DOHH2 (cell line): ENCODE measurements around the gene ATP2B2.

Source experiments
- H3F3A ChIP-seq: fragments of 200-600 bp; sonication (generic), shearing (Covaris generic); 2 replicates; pipeline ENCODE4 v1.6.0; 2016; ENCODE audit warnings: antibody characterized with exemption, mild to moderate bottlenecking; ENCODE audit not compliant: control insufficient read depth, insufficient read depth
- H3K27ac ChIP-seq: fragments of 200-600 bp; sonication (generic); 2 replicates; pipeline ENCODE4 v1.5.1; 2014; ENCODE audit warnings: low read depth, mild to moderate bottlenecking, low read length, moderate library complexity
- H3K27me3 ChIP-seq: fragments of 200-600 bp; sonication (generic); 2 replicates; pipeline ENCODE4 v1.6.1; 2014; ENCODE audit warnings: mild to moderate bottlenecking, low read length, mixed read lengths; ENCODE audit not compliant: control insufficient read depth
- H3K36me3 ChIP-seq: fragments of 200-600 bp; sonication (generic); 2 replicates; pipeline ENCODE4 v1.6.1; 2014; ENCODE audit warnings: mild to moderate bottlenecking, low read length, moderate library complexity, mixed read lengths; ENCODE audit not compliant: control insufficient read depth
- H3K4me1 ChIP-seq: fragments of 200-600 bp; sonication (generic); 2 replicates; pipeline ENCODE4 v1.6.1; 2014; ENCODE audit warnings: mild to moderate bottlenecking, low read length, mixed read lengths; ENCODE audit not compliant: control insufficient read depth
- H3K4me2 ChIP-seq: fragments of 200-600 bp; sonication (generic); 2 replicates; pipeline ENCODE4 v1.6.0; 2014; ENCODE audit warnings: mild to moderate bottlenecking, low read length, moderate library complexity
- H3K4me3 ChIP-seq: fragments of 200-600 bp; sonication (generic); 2 replicates; pipeline ENCODE4 v1.5.1; 2014; ENCODE audit warnings: mild to moderate bottlenecking, low read length, mixed read lengths
- H3K79me2 ChIP-seq: fragments of 200-600 bp; sonication (generic); 2 replicates; pipeline ENCODE4 v1.6.1; 2014; ENCODE audit warnings: mild to moderate bottlenecking, low read length, mixed read lengths; ENCODE audit not compliant: control insufficient read depth
- H3K9me2 ChIP-seq: fragments of 200-600 bp; sonication (generic); replicated peaks from 2 replicates; pipeline ENCODE4 v1.6.1; 2014; ENCODE audit warnings: mild to moderate bottlenecking, low read length, mixed read lengths; ENCODE audit not compliant: control insufficient read depth
- H3K9me3 ChIP-seq: fragments of 200-600 bp; sonication (generic); 2 replicates; pipeline ENCODE4 v1.6.1; 2014; ENCODE audit warnings: antibody characterized with exemption, low read length, mixed read lengths; ENCODE audit not compliant: control insufficient read depth, insufficient read depth
- H4K20me1 ChIP-seq: fragments of 200-600 bp; sonication (generic); 2 replicates; pipeline ENCODE4 v1.6.0; 2014; ENCODE audit warnings: low read depth, mild to moderate bottlenecking, antibody characterized with exemption, low read length, moderate library complexity; ENCODE audit not compliant: control insufficient read depth, insufficient read depth
- CTCF ChIP-seq: fragments of 200-600 bp; sonication (generic); IDR thresholded peaks from one replicate; pipeline ENCODE4 v1.5.1; 2014; ENCODE audit warnings: antibody characterized with exemption, mild to moderate bottlenecking, low read depth, low read length; ENCODE audit not compliant: poor library complexity, severe bottlenecking
- EZH2phosphoT487 ChIP-seq: fragments of 200-600 bp; sonication (generic); IDR thresholded peaks from 2 replicates; pipeline ENCODE4 v1.6.1; 2017; ENCODE audit warnings: borderline replicate concordance, mild to moderate bottlenecking, antibody characterized with exemption, low read length, moderate library complexity, mixed read lengths

Gene ATP2B2

DNA sequence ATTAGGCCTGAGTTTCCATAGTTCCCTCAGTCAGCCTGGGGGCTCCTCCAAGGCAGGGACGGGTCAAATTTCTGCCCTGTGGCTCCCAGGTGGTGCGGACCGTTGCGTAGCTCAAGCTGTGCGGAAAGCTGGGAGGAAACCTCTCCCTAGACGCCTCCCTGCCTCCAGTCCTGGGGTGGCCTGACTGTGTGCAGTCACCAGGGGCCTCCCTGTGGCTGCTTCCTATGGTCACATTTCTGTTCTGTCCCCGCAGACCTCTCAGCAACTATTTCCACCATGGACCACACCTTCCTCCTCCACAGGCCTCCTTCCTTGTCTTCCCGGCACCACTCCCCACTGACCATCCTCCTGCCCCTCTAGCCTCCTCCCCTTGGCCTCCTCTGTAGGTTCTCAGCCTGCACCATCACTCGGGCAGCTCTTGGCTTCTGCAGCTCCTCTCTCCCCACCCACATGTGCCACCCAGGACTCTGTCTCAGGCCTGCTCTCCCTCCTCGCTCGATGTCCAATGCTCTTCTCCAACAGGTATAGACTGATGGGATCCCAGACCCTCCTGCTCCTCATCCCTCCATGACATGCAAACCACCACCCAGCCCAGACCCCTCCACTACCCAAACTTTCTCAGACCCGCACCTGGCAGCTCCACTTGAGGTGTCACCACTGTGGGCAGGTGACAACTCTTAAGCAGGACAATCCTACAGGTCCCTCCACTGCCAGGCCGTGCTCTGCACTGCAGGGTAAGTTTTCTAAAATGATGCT is 157.6 kb downstream of the ATP2B2 start:
- Histone ChIP-seq H3K27ac (no peak overlapping the region), H4K20me1 (no peaks in the 10 kb centered on the region), H3K4me3 (no peak overlapping the region), H3K9me3 (no peaks in the 10 kb centered on the region), H3K4me1 (no peaks in the 10 kb centered on the region), H3K36me3 (no peaks in the 10 kb centered on the region), H3K4me2 (no peak overlapping the region), H3K79me2 (no peaks in the 10 kb centered on the region), H3K9me2 (no peaks in the 10 kb centered on the region), H3F3A (no peaks in the 10 kb centered on the region), H3K27me3 (peaks cover 7% of the 10 kb centered on the region; the same call in 1 of the 2 replicates)
- TF ChIP-seq EZH2phosphoT487: no peak
- no peak for TF ChIP-seq CTCF

GRCh38 chr3:10345911-10346310 is 159.5 kb downstream of the ATP2B2 start:
- Histone ChIP-seq H3F3A (no peaks in the 10 kb centered on the region), H3K27ac (no peak overlapping the region), H3K4me3 (no peak overlapping the region), H3K9me2 (no peaks in the 10 kb centered on the region), H3K4me1 (no peaks in the 10 kb centered on the region), H3K36me3 (no peaks in the 10 kb centered on the region), H3K9me3 (no peaks in the 10 kb centered on the region), H3K27me3 (no peaks in the 10 kb centered on the region), H4K20me1 (no peaks in the 10 kb centered on the region), H3K79me2 (no peaks in the 10 kb centered on the region), H3K4me2 (no peak overlapping the region)
- TF ChIP-seq CTCF (no peak), EZH2phosphoT487 (no peak)

DNA sequence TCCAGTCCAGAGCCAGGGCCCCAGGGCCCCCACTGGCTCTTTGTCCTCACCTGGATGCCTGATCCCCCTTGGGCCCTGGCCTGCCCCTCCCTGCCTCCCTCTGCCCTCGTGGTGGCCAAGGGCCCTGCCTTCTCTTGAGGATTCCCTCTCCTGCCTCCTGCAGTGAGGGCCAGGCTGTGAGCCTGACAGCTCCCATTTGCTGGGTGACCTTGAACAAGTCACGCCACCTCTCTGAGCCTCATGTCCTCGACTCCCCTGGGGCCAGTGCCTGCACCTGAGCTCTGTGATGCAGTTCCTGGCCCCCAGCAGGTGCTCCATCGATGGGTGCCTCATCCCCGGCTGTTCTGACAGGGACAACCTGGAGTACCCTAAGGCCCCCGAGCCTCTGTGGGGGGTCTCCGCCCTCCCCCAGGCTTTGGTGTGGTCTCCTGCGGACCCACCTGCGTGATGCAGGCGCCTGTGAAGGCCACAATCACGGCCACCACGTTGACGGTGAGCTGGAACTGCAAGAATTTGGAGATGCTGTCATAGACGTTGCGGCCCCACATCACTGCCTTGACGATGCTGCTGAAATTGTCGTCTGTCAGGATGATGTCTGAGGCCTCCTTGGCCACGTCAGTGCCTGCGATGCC is 160.3 kb downstream of the ATP2B2 start:
- no peak for TF ChIP-seq CTCF
- no peak for TF ChIP-seq EZH2phosphoT487
- no peaks in the 10 kb centered on the region for H3F3A ChIP-seq
- H3K27me3 ChIP-seq: no peaks in the 10 kb centered on the region
- H3K4me1 ChIP-seq: no peaks in the 10 kb centered on the region
- H3K9me3 ChIP-seq: no peaks in the 10 kb centered on the region
- H3K36me3 ChIP-seq: no peaks in the 10 kb centered on the region
- no peaks in the 10 kb centered on the region for H3K79me2 ChIP-seq
- H3K27ac ChIP-seq: no peak overlapping the region
- H4K20me1 ChIP-seq: no peaks in the 10 kb centered on the region
- H3K4me2 ChIP-seq: no peak overlapping the region
- H3K4me3 ChIP-seq: no peak overlapping the region
- no peaks in the 10 kb centered on the region for H3K9me2 ChIP-seq
